Endothelial cell of umbilical vein (primary cell): ENCODE data around the gene ZNF664. TPM values are rescaled to one million over a fixed set of nuclear protein-coding genes. Genes with fewer than 3 reads are reported as not detected.

ENCODE experiments used
- BruUV-seq: library from RNA; stranded (reverse); fragments of 400-500 nt; replicated peaks from 2 replicates; lab custom pipeline; 2021; lab: Mats Ljungman, UMichigan
- CTCF ChIA-PET: fragments of 300-600, 350-600 bp; sonication (Branson Sonifier 250); formaldehyde crosslinking; loops from one replicate; lab custom pipeline; 2021; ENCODE audit warnings: antibody characterized with exemption, inconsistent platforms; lab: Charles Lee
- POLR2A ChIA-PET: fragments of 300-600, 350-600 bp; sonication (Branson Sonifier 250); formaldehyde crosslinking; loops from one replicate; lab custom pipeline; 2021; ENCODE audit warnings: antibody characterized with exemption, inconsistent platforms; lab: Charles Lee
- DNase-seq: peaks from one replicate; pipeline ENCODE4 v3.0.0-alpha.2; 2011; ENCODE audit warnings: low read depth, low spot score
- FAIRE-seq: peaks from 2 replicates; lab custom pipeline; 2011; peaks lifted over from hg19 to GRCh38; lab: Jason Lieb, UNC
- H2AFZ ChIP-seq: 2 replicates; pipeline ENCODE4 v1.6.0; 2012; ENCODE audit warnings: low read depth, low read length, control low read depth, inconsistent platforms
- H3K27ac ChIP-seq: 2 replicates; pipeline ENCODE4 v1.5.1; 2011; ENCODE audit warnings: low read depth, mild to moderate bottlenecking, control low read depth, low read length, moderate library complexity; ENCODE audit not compliant: insufficient read depth
- H3K27me3 ChIP-seq, 2 experiments: 2 replicates each; pipeline versions ENCODE4 v1.6.0 to v1.6.1; 2011; ENCODE audit warnings: low read length in 2 of 2, mixed read lengths in 1 of 2; ENCODE audit not compliant: control insufficient read depth in 2 of 2, insufficient read depth in 2 of 2
- H3K36me3 ChIP-seq, 2 experiments: 2 replicates in 1 of 2; 3 replicates in 1 of 2; pipeline ENCODE4 v1.5.1; 2011; ENCODE audit warnings: low read length in 2 of 2, mild to moderate bottlenecking in 1 of 2, moderate library complexity in 1 of 2; ENCODE audit not compliant: control insufficient read depth in 2 of 2, insufficient read depth in 2 of 2; ENCODE audit errors: extremely low read depth in 1 of 2
- H3K4me1 ChIP-seq: 3 replicates; pipeline ENCODE4 v1.5.1; 2011; ENCODE audit warnings: mild to moderate bottlenecking, low read length; ENCODE audit not compliant: control insufficient read depth, insufficient read depth; ENCODE audit errors: extremely low read depth
- H3K4me2 ChIP-seq: 2 replicates; pipeline ENCODE4 v1.6.1; 2011; ENCODE audit warnings: low read length, control low read depth, mixed read lengths; ENCODE audit not compliant: insufficient read depth
- H3K4me3 ChIP-seq, 3 experiments: fragments of 200-600 bp in 1 of 3; sonication (generic), shearing (Covaris generic) in 1 of 3; replicated peaks in 1 of 3; 2 replicates each; pipeline ENCODE4 v1.5.1; 2011 to 2016; ENCODE audit warnings: control low read depth in 3 of 3, low read length in 3 of 3, mild to moderate bottlenecking in 2 of 3, inconsistent platforms in 1 of 3, low read depth in 1 of 3, moderate library complexity in 1 of 3; ENCODE audit not compliant: insufficient read depth in 1 of 3
- H3K79me2 ChIP-seq: 2 replicates; pipeline ENCODE4 v1.6.0; 2012; ENCODE audit warnings: low read length, inconsistent platforms; ENCODE audit not compliant: control insufficient read depth, insufficient read depth
- H3K9ac ChIP-seq: replicated peaks from 2 replicates; pipeline ENCODE3; 2011; ENCODE audit warnings: low read length, control low read depth; ENCODE audit not compliant: insufficient read depth; ENCODE audit errors: extremely low read depth
- H3K9me1 ChIP-seq: replicated peaks from 3 replicates; pipeline ENCODE4 v1.6.0; 2011; ENCODE audit warnings: mild to moderate bottlenecking, low read length; ENCODE audit not compliant: control insufficient read depth, insufficient read depth; ENCODE audit errors: extremely low read depth
- H3K9me3 ChIP-seq: replicated peaks from 2 replicates; pipeline ENCODE4 v1.5.1; 2012; ENCODE audit warnings: low read length, inconsistent platforms; ENCODE audit not compliant: control insufficient read depth, insufficient read depth
- H4K20me1 ChIP-seq: replicated peaks from 2 replicates; pipeline ENCODE3; 2011; ENCODE audit warnings: mild to moderate bottlenecking, low read length; ENCODE audit not compliant: control insufficient read depth, insufficient read depth; ENCODE audit errors: extremely low read depth
- CTCF ChIP-seq, 2 donors: IDR thresholded peaks; 1 replicate in 1 of 2; 2 replicates in 1 of 2; pipeline ENCODE4 v1.5.1; 2011; ENCODE audit warnings: low read length in 2 of 2, mild to moderate bottlenecking in 2 of 2, moderate library complexity in 2 of 2, control low read depth in 1 of 2, inconsistent platforms in 1 of 2, low read depth in 1 of 2; ENCODE audit not compliant: insufficient read depth in 1 of 2; ENCODE audit errors: extremely low read depth in 1 of 2
- EZH2 ChIP-seq: IDR thresholded peaks from 2 replicates; pipeline ENCODE4 v1.6.1; 2012; ENCODE audit warnings: borderline replicate concordance, low read depth, mild to moderate bottlenecking, moderate library complexity, low read length, inconsistent platforms; ENCODE audit not compliant: severe bottlenecking
- FOS ChIP-seq: IDR thresholded peaks from 2 replicates; pipeline ENCODE4 v1.6.1; 2011; ENCODE audit warnings: mild to moderate bottlenecking, low read length, moderate library complexity, borderline replicate concordance; ENCODE audit not compliant: insufficient read depth
- GATA2 ChIP-seq: IDR thresholded peaks from 2 replicates; pipeline ENCODE4 v1.7.0; 2011; ENCODE audit warnings: low read depth, mild to moderate bottlenecking, moderate library complexity, mixed read lengths, low read length; ENCODE audit not compliant: insufficient read length, insufficient read depth
- JUN ChIP-seq: IDR thresholded peaks from 2 replicates; pipeline ENCODE4 v1.6.1; 2011; ENCODE audit warnings: borderline replicate concordance, low read depth; ENCODE audit not compliant: insufficient read length, insufficient read depth
- MAX ChIP-seq: IDR thresholded peaks from 2 replicates; pipeline ENCODE4 v1.6.1; 2011; ENCODE audit not compliant: insufficient read depth, insufficient read length
- MYC ChIP-seq: IDR thresholded peaks from one replicate; pipeline ENCODE4 v1.6.1; 2011; ENCODE audit warnings: mild to moderate bottlenecking, low read depth, low read length
- POLR2A ChIP-seq: IDR thresholded peaks from 2 replicates; pipeline ENCODE4 v1.6.1; 2012; ENCODE audit warnings: low read depth, mild to moderate bottlenecking, control low read depth, low read length
- POLR2AphosphoS5 ChIP-seq: IDR thresholded peaks from 2 replicates; pipeline ENCODE4 v1.6.1; 2012; ENCODE audit warnings: low read depth, mild to moderate bottlenecking, control low read depth, low read length, moderate library complexity; ENCODE audit not compliant: insufficient read depth
- dilution Hi-C: fragments of 300-500 bp; cut with MboI; formaldehyde crosslinking; loops from one replicate; pipeline ENCODE4 v1.15.0; 2019; ENCODE audit warnings: low sequenced_read_pairs; ENCODE audit not compliant: extremely low pct_ligation_motif_present
- intact Hi-C: fragments of 100-400 bp; cut with micrococcal nuclease; formaldehyde crosslinking; loops from one replicate; pipeline ENCODE4 v1.10.0; 2022
- polyA plus RNA-seq, 4 experiments: library from polyadenylated mRNA; depleted of rRNA in 3 of 4; stranded (reverse) in 3 of 4; unstranded in 1 of 4; fragments of >200 nt; gene quantifications; 2 replicates each; pipeline versions ENCODE4 v1.2.1 to v1.2.3, GENCODE V29; 2011 to 2012; ENCODE audit warnings: missing spikeins in 1 of 4
- total RNA-seq: library from RNA; stranded (reverse); gene quantifications from 2 replicates; pipeline ENCODE4 v1.2.3, GENCODE V29; 2021

ZNF664 gene
- total and polyA plus RNA-seq, 2 donors (not counting 3 experiments of a cell fraction or from before 2014, with no cell fraction given) = 29.8 to 71.3 TPM

GRCh38 chr12:124027753-124028554 is 54.9 kb downstream of the ZNF664 start:
- POLR2A ChIA-PET = no interaction called here
- FAIRE-seq = no peak
- no peak overlapping the region for H3K9ac ChIP-seq

More at GRCh38 chr12:124027753-124028554, 54.9 kb downstream of the ZNF664 start:
- Histone ChIP-seq H3K36me3 (no peaks in the 10 kb centered on the region), H2AFZ (no peak overlapping the region), H3K9me3 (no peaks in the 10 kb centered on the region), H3K79me2 (no peaks in the 10 kb centered on the region), H3K4me1 (peaks cover 14% of the 10 kb centered on the region), H4K20me1 (no peaks in the 10 kb centered on the region), H3K27me3 (no peaks in the 10 kb centered on the region), H3K9me1 (no peaks in the 10 kb centered on the region), H3K27ac (no peak overlapping the region), H3K4me2 (no peak overlapping the region), H3K4me3 (no peak overlapping the region)
- intact Hi-C loops = no loop called here
- no peak for DNase-seq
- dilution Hi-C loops = no loop called here
- BruUV-seq = no TSS peak
- CTCF ChIA-PET = interaction anchor here (0.5 to 1.9 kb wide), 2 partner anchors 123 to 981 kb away, joined by 3 to 13 read pairs; no protein-coding TSS in a partner anchor
- TF ChIP-seq CTCF (IDR thresholded peaks at IDR 0.05; ENCODE audit: extremely low read depth in 1 of 2, insufficient read depth in 1 of 2, low read depth in 1 of 2, low read length in 2 of 2) (no peak), MYC (no peak), MAX (no peak), JUN (no peak), POLR2AphosphoS5 (no peak), FOS (no peak), GATA2 (no peak), POLR2A (no peak), EZH2 (no peak)
